Effector memory CD8-positive, alpha-beta T cell (primary cell): ENCODE data around the gene JPT2.

Experiments
- ATAC-seq: fragments of 150-1000 bp; cut with Tn5 transposase; replicated peaks from 2 replicates; pipeline ENCODE4 v1.10.0; 2021; ENCODE audit warnings: mild to moderate bottlenecking, moderate library complexity
- DNase-seq, 3 experiments: peaks; one replicate each; pipeline ENCODE4 v3.0.0; 2021
- H3K27ac Mint-ChIP-seq, 2 donors: one replicate each; pipeline ENCODE4 v1.8.0; 2022; ENCODE audit warnings: mild to moderate bottlenecking in 2 of 2, mixed read lengths in 2 of 2, moderate library complexity in 2 of 2
- H3K27me3 Mint-ChIP-seq, 2 donors: one replicate each; pipeline ENCODE4 v1.8.0; 2022; ENCODE audit warnings: mixed read lengths in 2 of 2
- H3K36me3 Mint-ChIP-seq: one replicate; pipeline ENCODE4 v1.8.0; 2022; ENCODE audit warnings: mild to moderate bottlenecking, moderate library complexity, mixed read lengths; ENCODE audit not compliant: insufficient read depth
- H3K4me1 Mint-ChIP-seq, 2 donors: one replicate each; pipeline ENCODE4 v1.8.0; 2022; ENCODE audit warnings: low read depth in 2 of 2, mixed read lengths in 2 of 2
- H3K4me3 Mint-ChIP-seq, 2 donors: one replicate each; pipeline ENCODE4 v1.8.0; 2022; ENCODE audit warnings: mild to moderate bottlenecking in 2 of 2, mixed read lengths in 2 of 2, moderate library complexity in 2 of 2
- H3K9me3 Mint-ChIP-seq, 2 donors: one replicate each; pipeline ENCODE4 v1.8.0; 2022; ENCODE audit warnings: mixed read lengths in 2 of 2
- total RNA-seq, 9 experiments: gene quantifications; one replicate each; lab custom pipeline; 2026; lab: John Stamatoyannopoulos, UW

The JPT2 gene
- 7.4 to 86.3 (median 56.7) reads per million in 9 experiments for total RNA-seq

GRCh38 chr16:1677942-1678499, at the start of gene JPT2:
Gene JPT2 (plus strand): TSS chr16:1678279. CDS start chr16:1678313, 34 bp downstream.
- peak within 1 kb of the TSS; percentile 54 to 81 for H3K27ac Mint-ChIP-seq
- H3K4me1 Mint-ChIP-seq = peaks cover 25 to 27% of the 10 kb centered on the region in 2 donors
- peaks cover 8% of the 10 kb centered on the region for H3K36me3 Mint-ChIP-seq
- peak; percentile 90 to 91 (median 91) for DNase-seq
- H3K9me3 Mint-ChIP-seq = no peaks in the 10 kb centered on the region
- H3K27me3 Mint-ChIP-seq = no peaks in the 10 kb centered on the region
- H3K4me3 Mint-ChIP-seq = peak within 1 kb of the TSS; percentile 82 to 88
- ATAC-seq = peak; percentile 96

GRCh38 chr16:1630450-1631213, 47.4 kb upstream of the JPT2 start:
- H3K4me1 Mint-ChIP-seq = peaks cover 17 to 22% of the 10 kb centered on the region in 2 donors
- H3K27me3 Mint-ChIP-seq = no peaks in the 10 kb centered on the region
- no peak for DNase-seq
- H3K27ac Mint-ChIP-seq = no peak overlapping the region
- no peaks in the 10 kb centered on the region for H3K9me3 Mint-ChIP-seq
- peaks cover 16% of the 10 kb centered on the region for H3K36me3 Mint-ChIP-seq
- ATAC-seq = no peak
- no peak overlapping the region for H3K4me3 Mint-ChIP-seq

GRCh38 chr16:1631230-1631629, 46.8 kb upstream of the JPT2 start:
- ATAC-seq = no peak
- H3K4me3 Mint-ChIP-seq = no peak overlapping the region
- no peak overlapping the region for H3K27ac Mint-ChIP-seq
- H3K9me3 Mint-ChIP-seq = no peaks in the 10 kb centered on the region
- no peak for DNase-seq
- peaks cover 16% of the 10 kb centered on the region for H3K36me3 Mint-ChIP-seq
- no peaks in the 10 kb centered on the region for H3K27me3 Mint-ChIP-seq
- peaks cover 17 to 22% of the 10 kb centered on the region in 2 donors for H3K4me1 Mint-ChIP-seq

- H3K9me3 Mint-ChIP-seq = no peaks in the 10 kb centered on the region
- ATAC-seq (no peak), DNase-seq (no peak)
- no peak overlapping the region for H3K27ac Mint-ChIP-seq
- H3K36me3 Mint-ChIP-seq = peaks cover 16% of the 10 kb centered on the region
- peaks cover 15% of the 10 kb centered on the region in 2 donors for H3K4me1 Mint-ChIP-seq
- no peak overlapping the region for H3K4me3 Mint-ChIP-seq
- H3K27me3 Mint-ChIP-seq = no peaks in the 10 kb centered on the region
Measured at GRCh38 chr16:1631931-1632637, 46.0 kb upstream of the JPT2 start.

- ATAC-seq (no peak), DNase-seq (no peak)
- Mint-ChIP-seq H3K9me3 (no peaks in the 10 kb centered on the region), H3K4me3 (no peak overlapping the region), H3K4me1 (peaks cover 10 to 15% of the 10 kb centered on the region in 2 donors), H3K27ac (no peak overlapping the region), H3K27me3 (no peaks in the 10 kb centered on the region), H3K36me3 (peaks cover 15% of the 10 kb centered on the region)
Measured at GRCh38 chr16:1632638-1632970, 45.5 kb upstream of the JPT2 start.

GRCh38 chr16:1633310-1633709, 44.8 kb upstream of the JPT2 start:
- Mint-ChIP-seq H3K27ac (no peak overlapping the region), H3K27me3 (no peaks in the 10 kb centered on the region), H3K4me1 (peaks cover 10 to 20% of the 10 kb centered on the region in 2 donors), H3K9me3 (no peaks in the 10 kb centered on the region), H3K36me3 (peaks cover 11% of the 10 kb centered on the region), H3K4me3 (no peak overlapping the region)
- ATAC-seq = no peak
- DNase-seq = no peak

- DNase-seq = no peak
- peaks cover 4 to 14% of the 10 kb centered on the region in 2 donors for H3K4me1 Mint-ChIP-seq
- H3K9me3 Mint-ChIP-seq = no peaks in the 10 kb centered on the region
- no peak for ATAC-seq
- H3K27ac Mint-ChIP-seq = no peak overlapping the region
- H3K36me3 Mint-ChIP-seq = peaks cover 15% of the 10 kb centered on the region
- no peak overlapping the region for H3K4me3 Mint-ChIP-seq
- no peaks in the 10 kb centered on the region for H3K27me3 Mint-ChIP-seq
Measured at GRCh38 chr16:1634541-1634940, 43.5 kb upstream of the JPT2 start.

GRCh38 chr16:1635070-1635469, 43.0 kb upstream of the JPT2 start:
- H3K4me1 Mint-ChIP-seq = peaks cover 4 to 12% of the 10 kb centered on the region in 2 donors
- no peak for ATAC-seq
- H3K9me3 Mint-ChIP-seq = no peaks in the 10 kb centered on the region
- peaks cover 21% of the 10 kb centered on the region for H3K36me3 Mint-ChIP-seq
- no peaks in the 10 kb centered on the region for H3K27me3 Mint-ChIP-seq
- no peak overlapping the region for H3K27ac Mint-ChIP-seq
- H3K4me3 Mint-ChIP-seq = no peak overlapping the region
- DNase-seq = no peak

- Mint-ChIP-seq H3K4me1 (peaks cover 4 to 13% of the 10 kb centered on the region in 2 donors), H3K27me3 (no peaks in the 10 kb centered on the region), H3K4me3 (no peak overlapping the region), H3K27ac (peak overlapping the region; percentile 59 to 76), H3K36me3 (peaks cover 35% of the 10 kb centered on the region), H3K9me3 (no peaks in the 10 kb centered on the region)
- ATAC-seq (peak; percentile 26), DNase-seq (no peak)
Measured at GRCh38 chr16:1637526-1637925, 40.6 kb upstream of the JPT2 start.

- no peaks in the 10 kb centered on the region for H3K9me3 Mint-ChIP-seq
- H3K4me3 Mint-ChIP-seq = no peak overlapping the region
- no peak for ATAC-seq
- H3K27me3 Mint-ChIP-seq = no peaks in the 10 kb centered on the region
- H3K4me1 Mint-ChIP-seq = peaks cover 4 to 14% of the 10 kb centered on the region in 2 donors
- peaks cover 34% of the 10 kb centered on the region for H3K36me3 Mint-ChIP-seq
- no peak for DNase-seq
- H3K27ac Mint-ChIP-seq = peak overlapping the region in 1 of 2 donors; percentile 26
Measured at GRCh38 chr16:1638757-1639156, 39.3 kb upstream of the JPT2 start.

GRCh38 chr16:1639282-1639681, 38.8 kb upstream of the JPT2 start:
- DNase-seq (no peak), ATAC-seq (no peak)
- H3K36me3 Mint-ChIP-seq = peaks cover 31% of the 10 kb centered on the region
- no peaks in the 10 kb centered on the region for H3K9me3 Mint-ChIP-seq
- H3K27ac Mint-ChIP-seq = peak overlapping the region in 1 of 2 donors; percentile 26
- no peaks in the 10 kb centered on the region for H3K27me3 Mint-ChIP-seq
- no peak overlapping the region for H3K4me3 Mint-ChIP-seq
- H3K4me1 Mint-ChIP-seq = peaks cover 4 to 18% of the 10 kb centered on the region in 2 donors

GRCh38 chr16:1639860-1640259, 38.2 kb upstream of the JPT2 start:
- DNase-seq (no peak), ATAC-seq (no peak)
- Mint-ChIP-seq H3K27me3 (no peaks in the 10 kb centered on the region), H3K36me3 (peaks cover 28% of the 10 kb centered on the region), H3K4me1 (peaks cover 3 to 18% of the 10 kb centered on the region in 2 donors), H3K9me3 (no peaks in the 10 kb centered on the region), H3K4me3 (no peak overlapping the region), H3K27ac (no peak overlapping the region)

- Mint-ChIP-seq H3K4me1 (peaks cover 3 to 18% of the 10 kb centered on the region in 2 donors), H3K4me3 (no peak overlapping the region), H3K27me3 (no peaks in the 10 kb centered on the region), H3K27ac (no peak overlapping the region), H3K36me3 (peaks cover 28% of the 10 kb centered on the region), H3K9me3 (no peaks in the 10 kb centered on the region)
- ATAC-seq (no peak), DNase-seq (no peak)
Measured at GRCh38 chr16:1640261-1640941, 37.7 kb upstream of the JPT2 start.
